ENCODE data around the gene FGF1. TPM values are rescaled to one million over a fixed set of nuclear protein-coding genes. Genes with fewer than 3 reads are reported as not detected.

The FGF1 gene
- total RNA-seq, 4 donors from 2014 or later: 1.7 to 4.0 (median 2.9) TPM

GRCh38 chr5:142617416-142618129 lies 68.3 kb downstream of the FGF1 start:
- DNase-seq (ENCODE audit: extremely low spot score): no peak
- Histone ChIP-seq H3K36me3 (peaks cover 0 to 7% (median 0%) of the 10 kb centered on the region in 4 donors), H3K4me3 (no peak overlapping the region), H3K27ac (replicated peaks in 1 of 4) (no peak overlapping the region), H3K4me1 (peaks cover 0 to 14% (median 7%) of the 10 kb centered on the region in 4 donors), H3K27me3 (no peaks in the 10 kb centered on the region), H3K9me3 (no peaks in the 10 kb centered on the region)
- no peak for TF ChIP-seq EP300 (IDR thresholded peaks at IDR 0.05)
- TF ChIP-seq POLR2A (IDR thresholded peaks at IDR 0.05; ENCODE audit: low read depth): no peak
- no peak for TF ChIP-seq POLR2AphosphoS5 (IDR thresholded peaks at IDR 0.05)
- no peak for TF ChIP-seq CTCF (IDR thresholded peaks at IDR 0.05)
- WGBS: 88% methylated on average over 5 of the region's 5 CpGs
- intact Hi-C loops (cut with DNase I): no loop called here

- TF ChIP-seq POLR2AphosphoS5 (IDR thresholded peaks at IDR 0.05): no peak
- no peak for TF ChIP-seq POLR2A (IDR thresholded peaks at IDR 0.05; ENCODE audit: low read depth)
- no peak for TF ChIP-seq EP300 (IDR thresholded peaks at IDR 0.05)
- TF ChIP-seq CTCF (IDR thresholded peaks at IDR 0.05): no peak
- intact Hi-C loops (cut with DNase I): no loop called here
- 96% methylated on average over 2 of the region's 2 CpGs for WGBS
- DNase-seq (ENCODE audit: extremely low spot score): no peak
- no peaks in the 10 kb centered on the region for H3K9me3 ChIP-seq
- peaks cover 0 to 11% (median 0%) of the 10 kb centered on the region in 4 donors for H3K36me3 ChIP-seq
- H3K4me1 ChIP-seq: peaks cover 0 to 14% (median 9%) of the 10 kb centered on the region in 4 donors
- no peak overlapping the region for H3K27ac ChIP-seq (replicated peaks in 1 of 4)
- no peak overlapping the region for H3K4me3 ChIP-seq
- no peaks in the 10 kb centered on the region for H3K27me3 ChIP-seq
Observed at GRCh38 chr5:142615948-142616347, 69.9 kb downstream of the FGF1 start.

DNA sequence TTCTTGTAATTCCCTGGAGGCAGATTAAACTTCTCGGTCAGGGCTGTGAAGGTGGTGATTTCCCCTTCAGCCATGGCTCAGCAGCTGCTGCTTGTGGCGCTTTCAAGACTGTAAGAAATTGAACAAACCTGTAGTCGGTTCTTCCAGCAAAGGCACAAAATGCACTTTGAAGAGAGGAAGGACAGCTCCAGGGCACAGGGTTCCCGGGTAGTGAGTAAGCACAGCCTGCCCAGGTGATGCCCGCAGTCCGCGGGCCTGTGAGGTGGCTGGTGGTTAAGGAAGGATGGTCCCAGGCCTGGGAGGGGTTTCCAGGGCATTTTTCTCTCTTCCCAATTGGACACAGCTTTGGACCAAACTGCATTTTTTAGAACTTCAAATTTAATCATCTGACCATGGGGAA lies 71.8 kb downstream of the FGF1 start:
- peaks cover 0 to 20% (median 11%) of the 10 kb centered on the region in 4 donors for H3K4me1 ChIP-seq
- intact Hi-C loops (cut with DNase I): no loop called here
- H3K9me3 ChIP-seq: no peaks in the 10 kb centered on the region
- no peak overlapping the region for H3K4me3 ChIP-seq
- no peaks in the 10 kb centered on the region for H3K27me3 ChIP-seq
- WGBS: 87% methylated on average over 7 of the region's 7 CpGs
- H3K36me3 ChIP-seq: peaks cover 0 to 11% (median 0%) of the 10 kb centered on the region in 4 donors
- TF ChIP-seq POLR2A (IDR thresholded peaks at IDR 0.05; ENCODE audit: low read depth): no peak
- TF ChIP-seq EP300 (IDR thresholded peaks at IDR 0.05): no peak
- TF ChIP-seq CTCF (IDR thresholded peaks at IDR 0.05): no peak
- TF ChIP-seq POLR2AphosphoS5 (IDR thresholded peaks at IDR 0.05): no peak
- DNase-seq (ENCODE audit: extremely low spot score): no peak
- H3K27ac ChIP-seq (replicated peaks in 1 of 4): no peak overlapping the region

DNA sequence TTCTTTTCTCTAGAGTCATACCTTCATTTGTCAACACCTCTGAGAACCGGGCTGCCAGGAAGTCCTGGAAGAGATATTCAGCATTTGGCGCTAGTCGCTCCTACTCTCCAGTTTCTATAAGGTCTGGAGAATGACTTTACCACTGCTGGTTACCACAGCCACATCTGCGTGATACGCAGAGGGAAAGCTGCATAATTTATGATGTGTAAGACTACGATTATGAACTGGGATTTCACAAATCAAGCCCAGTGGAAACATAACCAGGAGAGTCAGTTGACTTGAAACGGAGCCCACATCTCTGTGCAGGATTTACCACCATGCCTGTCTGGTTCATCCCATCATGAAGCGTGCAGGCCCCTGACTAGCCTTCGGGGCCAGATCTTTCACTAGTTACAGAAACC lies 72.6 kb downstream of the FGF1 start:
- Histone ChIP-seq H3K4me1 (peaks cover 0 to 24% (median 14%) of the 10 kb centered on the region in 4 donors), H3K9me3 (no peaks in the 10 kb centered on the region), H3K36me3 (peaks cover 0 to 11% (median 0%) of the 10 kb centered on the region in 4 donors), H3K27me3 (no peaks in the 10 kb centered on the region), H3K27ac (replicated peaks in 1 of 4) (peak overlapping the region in 1 of 4 donors; percentile 17), H3K4me3 (no peak overlapping the region)
- TF ChIP-seq POLR2AphosphoS5 (IDR thresholded peaks at IDR 0.05): peak in 1 of 2 donors; percentile 21
- TF ChIP-seq EP300 (IDR thresholded peaks at IDR 0.05): no peak
- DNase-seq (ENCODE audit: extremely low spot score): no peak
- WGBS: 68% methylated on average over 9 of the region's 9 CpGs
- intact Hi-C loops (cut with DNase I): loop anchor here (2.0 kb wide), 1 partner anchor 42 kb away; no protein-coding TSS in a partner anchor

GRCh38 chr5:142612494-142613270 lies 73.2 kb downstream of the FGF1 start:
- Histone ChIP-seq H3K4me3 (no peak overlapping the region), H3K4me1 (peaks cover 0 to 24% (median 14%) of the 10 kb centered on the region in 4 donors), H3K9me3 (no peaks in the 10 kb centered on the region), H3K36me3 (peaks cover 0 to 11% (median 0%) of the 10 kb centered on the region in 4 donors), H3K27me3 (no peaks in the 10 kb centered on the region), H3K27ac (replicated peaks in 1 of 4) (no peak overlapping the region)
- intact Hi-C loops (cut with DNase I): loop anchor here (2.0 kb wide), 1 partner anchor 42 kb away; no protein-coding TSS in a partner anchor
- no peak for DNase-seq (ENCODE audit: extremely low spot score)
- WGBS: 74% methylated on average over 8 of the region's 8 CpGs
- TF ChIP-seq EP300 (IDR thresholded peaks at IDR 0.05): no peak
- no peak for TF ChIP-seq CTCF (IDR thresholded peaks at IDR 0.05)

Data from esophagus muscularis mucosa (tissue), 4 donors.